Measurements from ENCODE around the gene TMEM126A.

DNA sequence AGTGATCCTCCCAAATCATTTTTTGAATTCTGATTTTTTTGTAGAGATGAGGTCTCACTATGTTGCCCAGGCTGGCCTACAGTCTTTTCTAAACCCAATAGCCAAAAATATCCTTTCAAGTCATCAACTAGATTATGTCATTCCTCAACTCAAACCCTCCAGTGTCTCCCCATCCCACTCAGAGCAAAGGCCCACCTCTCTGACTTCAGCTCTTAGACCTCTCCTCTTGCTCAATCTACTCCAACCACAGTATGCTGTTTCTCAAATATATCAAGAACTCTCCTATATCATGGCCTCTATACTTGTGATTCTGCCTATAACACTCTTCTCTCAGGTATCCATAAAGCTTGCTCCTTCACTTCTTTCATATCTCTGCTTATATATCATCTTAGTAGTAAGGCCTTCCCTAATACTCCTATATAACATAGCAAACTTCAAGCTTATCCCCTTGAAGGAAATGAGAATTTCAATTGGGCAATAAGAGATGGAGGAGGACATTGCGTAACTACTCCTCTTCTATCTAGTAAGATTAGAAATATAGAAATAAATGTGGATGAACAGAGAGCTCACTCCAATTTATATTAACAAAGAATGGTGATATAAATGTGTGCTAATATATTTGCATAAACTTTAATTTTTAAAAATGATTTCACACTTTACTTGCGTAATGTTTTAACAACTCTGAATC, 45.1 kb upstream of the TMEM126A start:
- TF ChIP-seq POLR2A (IDR thresholded peaks at IDR 0.05) (no peak), CTCF (IDR thresholded peaks at IDR 0.05) (no peak)

All from body of pancreas (tissue), 4 donors.